Panc1 (cell line): ENCODE data around the gene TMEM8B. TPM values are rescaled to one million over a fixed set of nuclear protein-coding genes. Genes with fewer than 3 reads are reported as not detected.

Experiments used
- ATAC-seq: fragments of 200-7000 bp; cut with Tn5 transposase; 2 replicates; pipeline ENCODE4 v1.9.1; 2020; ENCODE audit warnings: mild to moderate bottlenecking, moderate library complexity
- BruUV-seq: library from RNA; stranded (reverse); fragments of 400-500 nt; replicated peaks from 2 replicates; lab custom pipeline; 2021; lab: Mats Ljungman, UMichigan
- CTCF ChIA-PET: fragments of 300-600 bp; sonication (Branson Sonifier 250); formaldehyde crosslinking; loops from one replicate; lab custom pipeline; 2022; ENCODE audit warnings: antibody characterized with exemption; lab: Charles Lee
- POLR2A ChIA-PET: fragments of 300-600 bp; sonication (Branson Sonifier 250); formaldehyde crosslinking; loops from one replicate; lab custom pipeline; 2022; ENCODE audit warnings: antibody characterized with exemption; lab: Charles Lee
- DNase-seq: peaks from one replicate; pipeline ENCODE4 v3.0.0-alpha.2; 2010; ENCODE audit warnings: low read depth, low spot score
- H3K27ac ChIP-seq: 2 replicates; pipeline ENCODE4 v1.5.1; 2011; ENCODE audit warnings: mild to moderate bottlenecking, low read length, inconsistent platforms
- H3K27me3 ChIP-seq: fragments of 200-500 bp; sonication (Bioruptor generic); 2 replicates; pipeline ENCODE4 v1.6.0; 2014; ENCODE audit warnings: low read length, inconsistent platforms; ENCODE audit not compliant: control insufficient read depth, insufficient read depth
- H3K36me3 ChIP-seq: fragments of 200-500 bp; sonication (Bioruptor generic); 2 replicates; pipeline ENCODE4 v1.5.1; 2014; ENCODE audit warnings: inconsistent platforms, mild to moderate bottlenecking, low read length, moderate library complexity; ENCODE audit not compliant: control insufficient read depth, insufficient read depth
- H3K4me1 ChIP-seq: 2 replicates; pipeline ENCODE4 v1.5.1; 2011; ENCODE audit warnings: inconsistent platforms, mild to moderate bottlenecking, low read length, moderate library complexity; ENCODE audit not compliant: control insufficient read depth, insufficient read depth
- H3K4me3 ChIP-seq, 2 experiments: 2 replicates each; pipeline ENCODE4 v1.5.1; 2011 to 2012; ENCODE audit warnings: low read depth in 2 of 2, low read length in 2 of 2, mild to moderate bottlenecking in 2 of 2, inconsistent platforms in 1 of 2, moderate library complexity in 1 of 2
- H3K9me3 ChIP-seq: fragments of 200-500 bp; sonication (Bioruptor generic); 2 replicates; pipeline ENCODE4 v1.5.1; 2014; ENCODE audit warnings: low read depth, mild to moderate bottlenecking, inconsistent platforms, low read length, moderate library complexity; ENCODE audit not compliant: control insufficient read depth, insufficient read depth
- CTCF ChIP-seq: fragments of 450-650 bp; IDR thresholded peaks from 2 replicates; pipeline ENCODE4 v1.5.1; 2017; ENCODE audit warnings: mild to moderate bottlenecking
- POLR2AphosphoS5 ChIP-seq: IDR thresholded peaks from 2 replicates; pipeline ENCODE4 v1.6.1; 2012; ENCODE audit warnings: mild to moderate bottlenecking, low read depth, low read length, moderate library complexity
- REST ChIP-seq, 2 experiments: IDR thresholded peaks; 2 replicates each; pipeline ENCODE4 v1.6.1; 2011 to 2012; ENCODE audit warnings: low read depth in 2 of 2, control low read depth in 1 of 2, low read length in 1 of 2, mild to moderate bottlenecking in 1 of 2, moderate library complexity in 1 of 2; ENCODE audit not compliant: insufficient read depth in 1 of 2
- SIN3A ChIP-seq: IDR thresholded peaks from 2 replicates; pipeline ENCODE4 v1.6.1; 2012; ENCODE audit warnings: low read depth, mild to moderate bottlenecking, low read length, moderate library complexity, borderline replicate concordance; ENCODE audit not compliant: insufficient read depth
- TCF7L2 ChIP-seq: IDR thresholded peaks from 2 replicates; pipeline ENCODE4 v1.6.1; 2011; ENCODE audit warnings: mild to moderate bottlenecking, low read depth, low read length, inconsistent platforms
- in situ Hi-C: cut with HindIII; loops from 2 replicates; pipeline ENCODE4 v1.10.0; 2016; ENCODE audit warnings: low sequenced_read_pairs, low pct_unique_long_range_greater_than_20kb
- intact Hi-C: fragments of 100-400 bp; cut with micrococcal nuclease; formaldehyde crosslinking; loops from one replicate; pipeline ENCODE4 v1.10.0; 2022; ENCODE audit not compliant: unreplicated experiment
- total RNA-seq: library from RNA; stranded (reverse); gene quantifications from one replicate; pipeline ENCODE4 v1.2.1, GENCODE V29; 2021; ENCODE audit not compliant: unreplicated experiment

Gene TMEM8B
- total RNA-seq, 1 experiment from 2014 or later = 7.9 TPM

GRCh38 chr9:35867538-35867937 is 38.5 kb downstream of the TMEM8B start:
- no peaks in the 10 kb centered on the region for H3K27me3 ChIP-seq
- no peak overlapping the region for H3K27ac ChIP-seq
- DNase-seq (no peak), ATAC-seq (no peak)
- no peak for TF ChIP-seq SIN3A
- no peak for TF ChIP-seq TCF7L2
- no peak for TF ChIP-seq CTCF
- no peak for TF ChIP-seq POLR2AphosphoS5
- TF ChIP-seq REST (IDR thresholded peaks at IDR 0.05; ENCODE audit: insufficient read depth in 1 of 2, low read depth in 2 of 2, low read length in 1 of 2) = no peak
- H3K4me1 ChIP-seq = no peaks in the 10 kb centered on the region
- BruUV-seq = no TSS peak
- H3K36me3 ChIP-seq = no peaks in the 10 kb centered on the region
- H3K9me3 ChIP-seq = no peaks in the 10 kb centered on the region
- in situ Hi-C loops (no loop called here), intact Hi-C loops (no loop called here)
- H3K4me3 ChIP-seq = no peak overlapping the region
- ChIA-PET POLR2A (no interaction called here), CTCF (no interaction called here)

GRCh38 chr9:35868933-35869332 is 39.9 kb downstream of the TMEM8B start:
- no TSS peak for BruUV-seq
- no peak overlapping the region for H3K4me3 ChIP-seq
- in situ Hi-C loops (no loop called here), intact Hi-C loops (no loop called here)
- ChIA-PET CTCF (no interaction called here), POLR2A (interaction anchor here (0.7 kb wide), 1 partner anchor 489 kb away, joined by 4 read pairs; no protein-coding TSS in a partner anchor)
- ATAC-seq (no peak), DNase-seq (no peak)
- H3K27ac ChIP-seq = no peak overlapping the region
- H3K36me3 ChIP-seq = no peaks in the 10 kb centered on the region
- H3K27me3 ChIP-seq = no peaks in the 10 kb centered on the region
- TF ChIP-seq CTCF (no peak), REST (IDR thresholded peaks at IDR 0.05; ENCODE audit: insufficient read depth in 1 of 2, low read depth in 2 of 2, low read length in 1 of 2) (no peak), TCF7L2 (no peak)
- H3K9me3 ChIP-seq = no peaks in the 10 kb centered on the region
- H3K4me1 ChIP-seq = no peaks in the 10 kb centered on the region
